Sigmoid colon (tissue), 7 donors: ENCODE measurements around the gene TBC1D2B. TPM values are rescaled to one million over a fixed set of nuclear protein-coding genes. Genes with fewer than 3 reads are reported as not detected.

Experiments
- DNase-seq: peaks from one replicate; pipeline ENCODE4 v3.0.0-alpha.2; 2019
- H3K27ac ChIP-seq, 4 donors: fragments of 200-600 bp; sonication (generic); one replicate each; pipeline ENCODE4 v1.5.1; 2016 to 2019; ENCODE audit warnings: mild to moderate bottlenecking in 1 of 4
- H3K27me3 ChIP-seq, 3 donors: fragments of 200-600 bp; sonication (generic); one replicate each; pipeline ENCODE4 v1.5.1; 2019; ENCODE audit warnings: mild to moderate bottlenecking in 1 of 3
- H3K36me3 ChIP-seq, 4 donors: fragments of 200-600 bp; sonication (generic); one replicate each; pipeline ENCODE4 v1.5.1; 2016 to 2019
- H3K4me1 ChIP-seq, 4 donors: fragments of 200-600 bp; sonication (generic); one replicate each; pipeline ENCODE4 v1.5.1; 2017 to 2019
- H3K4me3 ChIP-seq, 4 donors: fragments of 200-600 bp; sonication (generic); one replicate each; pipeline ENCODE4 v1.5.1; 2017 to 2019; ENCODE audit warnings: mild to moderate bottlenecking in 2 of 4, moderate library complexity in 1 of 4
- H3K9me3 ChIP-seq, 4 donors: fragments of 200-600 bp in 3 of 4; sonication (generic) in 3 of 4; one replicate each; pipeline versions ENCODE4 v1.5.1 to v1.6.1; 2013 to 2019
- CTCF ChIP-seq, 4 experiments: fragments of 450-650 bp in 3 of 4; fragments of 200-600 bp in 1 of 4; IDR thresholded peaks; one replicate each; pipeline ENCODE4 v1.5.1; 2016 to 2019; ENCODE audit warnings: antibody characterized with exemption in 4 of 4, mild to moderate bottlenecking in 3 of 4, moderate library complexity in 2 of 4
- EP300 ChIP-seq, 4 donors: sonication (generic); formaldehyde crosslinking; IDR thresholded peaks; one replicate each; pipeline ENCODE4 v1.6.1; 2017; ENCODE audit warnings: antibody characterized with exemption in 4 of 4
- POLR2A ChIP-seq, 2 donors: fragments of 450-650 bp; IDR thresholded peaks; one replicate each; pipeline ENCODE4 v1.6.1; 2016; ENCODE audit warnings: antibody characterized with exemption in 2 of 2, mild to moderate bottlenecking in 2 of 2, moderate library complexity in 2 of 2
- POLR2AphosphoS5 ChIP-seq, 4 donors: sonication (generic); formaldehyde crosslinking; IDR thresholded peaks; one replicate each; pipeline ENCODE4 v1.6.1; 2017; ENCODE audit warnings: antibody characterized with exemption in 4 of 4
- WGBS, 2 donors: extraction: QIAGEN DNeasy Blood & Tissue Kit; methylation state at CpG; one replicate each; pipeline ENCODE4 v1.1.7; 2013; 5-methylcytosine and 5-hydroxymethylcytosine counted together
- intact Hi-C: fragments of 100-400 bp; cut with DNase I; formaldehyde crosslinking; loops from one replicate; pipeline ENCODE4 v1.15.1; 2023
- polyA plus RNA-seq, 3 donors: library from polyadenylated mRNA; stranded (reverse); fragments of 200-250 nt; gene quantifications; one replicate each; pipeline ENCODE4 v1.2.3, GENCODE V29; 2013
- total RNA-seq, 4 donors: library from RNA; depleted of rRNA; stranded (reverse); fragments of >200 nt; gene quantifications; one replicate each; pipeline ENCODE4 v1.1.0, GENCODE V29; 2016
- donor health status: healthy with polysubstance abuse.
- donor health status: Bipolar disorder and iron deficiency.
- donor health status: healthy.

The TBC1D2B gene
- total and polyA plus RNA-seq, 7 donors, result 7.6 to 47.1 (median 29.9) TPM

- Histone ChIP-seq H3K9me3 (no peaks in the 10 kb centered on the region), H3K27me3 (no peaks in the 10 kb centered on the region), H3K36me3 (no peaks in the 10 kb centered on the region), H3K4me3 (no peak overlapping the region), H3K4me1 (peaks cover 0 to 33% (median 23%) of the 10 kb centered on the region in 4 donors), H3K27ac (no peak overlapping the region)
- intact Hi-C loops, result loop anchor here (5.0 kb wide), 1 partner anchor 42 kb away; no protein-coding TSS in a partner anchor
- DNase-seq, result peak; percentile 56
- 74 to 86% methylated on average over 11 of the region's 11 CpGs for WGBS, 2 donors
- TF ChIP-seq POLR2A (IDR thresholded peaks at IDR 0.05) (no peak), POLR2AphosphoS5 (IDR thresholded peaks at IDR 0.05) (no peak), CTCF (IDR thresholded peaks at IDR 0.05) (no peak), EP300 (IDR thresholded peaks at IDR 0.05) (no peak)
Measured at GRCh38 chr15:78079298-78080087, 2.0 kb upstream of the TBC1D2B start.

GRCh38 chr15:78077871-78078210 is 330 bp upstream of the TBC1D2B start:
- Histone ChIP-seq H3K27me3 (no peaks in the 10 kb centered on the region), H3K9me3 (no peaks in the 10 kb centered on the region), H3K4me1 (peaks cover 0 to 44% (median 34%) of the 10 kb centered on the region in 4 donors), H3K36me3 (no peaks in the 10 kb centered on the region), H3K27ac (peak overlapping the region; percentile 90 to 96 (median 92)), H3K4me3 (peak overlapping the region; percentile 69 to 97 (median 95))
- TF ChIP-seq POLR2AphosphoS5 (IDR thresholded peaks at IDR 0.05) (no peak), POLR2A (IDR thresholded peaks at IDR 0.05) (no peak)
- 7 to 13% methylated on average over 7 of the region's 7 CpGs for WGBS, 2 donors
- intact Hi-C loops, result loop anchor here (2.0 to 5.0 kb wide), 2 partner anchors 41 to 71 kb away; no protein-coding TSS in a partner anchor
- DNase-seq, result no peak

- Histone ChIP-seq H3K9me3 (no peaks in the 10 kb centered on the region), H3K27me3 (no peaks in the 10 kb centered on the region), H3K27ac (peak overlapping the region; percentile 90 to 96 (median 92)), H3K36me3 (no peaks in the 10 kb centered on the region), H3K4me3 (peak overlapping the region; percentile 69 to 97 (median 95)), H3K4me1 (peaks cover 0 to 57% (median 48%) of the 10 kb centered on the region in 4 donors)
- peak; percentile 67 for DNase-seq
- TF ChIP-seq POLR2AphosphoS5 (IDR thresholded peaks at IDR 0.05), result no peak
- no peak for TF ChIP-seq CTCF (IDR thresholded peaks at IDR 0.05)
- no peak for TF ChIP-seq POLR2A (IDR thresholded peaks at IDR 0.05)
- TF ChIP-seq EP300 (IDR thresholded peaks at IDR 0.05), result no peak
- intact Hi-C loops, result loop anchor here (2.0 to 5.0 kb wide), 2 partner anchors 39 to 70 kb away; no protein-coding TSS in a partner anchor
- WGBS, 2 donors, result 20 to 38% methylated on average over 17 of the region's 17 CpGs
Measured at GRCh38 chr15:78076231-78077052, 1.1 kb downstream of the TBC1D2B start.

- peak; percentile 86 for DNase-seq
- Histone ChIP-seq H3K9me3 (no peaks in the 10 kb centered on the region), H3K27ac (peak overlapping the region; percentile 90 to 96 (median 92)), H3K4me1 (peaks cover 0 to 65% (median 51%) of the 10 kb centered on the region in 4 donors), H3K27me3 (no peaks in the 10 kb centered on the region), H3K36me3 (no peaks in the 10 kb centered on the region), H3K4me3 (peak overlapping the region; percentile 69 to 97 (median 95))
- intact Hi-C loops, result loop anchor here (2.0 to 5.0 kb wide), 2 partner anchors 38 to 69 kb away; no protein-coding TSS in a partner anchor
- 14 to 35% methylated on average over 7 of the region's 7 CpGs for WGBS, 2 donors
- no peak for TF ChIP-seq POLR2A (IDR thresholded peaks at IDR 0.05)
- TF ChIP-seq POLR2AphosphoS5 (IDR thresholded peaks at IDR 0.05), result peak in 3 of 4 donors; percentile 26 to 55 (median 54)
- no peak for TF ChIP-seq CTCF (IDR thresholded peaks at IDR 0.05)
- TF ChIP-seq EP300 (IDR thresholded peaks at IDR 0.05), result no peak
Measured at GRCh38 chr15:78075490-78076230, 1.9 kb downstream of the TBC1D2B start.
